ENCODE results near the gene SRRD.

GRCh38 chr22:26447584-26448329 lies 35.9 kb upstream of the SRRD start:
- TF ChIP-seq, protein P1, sequence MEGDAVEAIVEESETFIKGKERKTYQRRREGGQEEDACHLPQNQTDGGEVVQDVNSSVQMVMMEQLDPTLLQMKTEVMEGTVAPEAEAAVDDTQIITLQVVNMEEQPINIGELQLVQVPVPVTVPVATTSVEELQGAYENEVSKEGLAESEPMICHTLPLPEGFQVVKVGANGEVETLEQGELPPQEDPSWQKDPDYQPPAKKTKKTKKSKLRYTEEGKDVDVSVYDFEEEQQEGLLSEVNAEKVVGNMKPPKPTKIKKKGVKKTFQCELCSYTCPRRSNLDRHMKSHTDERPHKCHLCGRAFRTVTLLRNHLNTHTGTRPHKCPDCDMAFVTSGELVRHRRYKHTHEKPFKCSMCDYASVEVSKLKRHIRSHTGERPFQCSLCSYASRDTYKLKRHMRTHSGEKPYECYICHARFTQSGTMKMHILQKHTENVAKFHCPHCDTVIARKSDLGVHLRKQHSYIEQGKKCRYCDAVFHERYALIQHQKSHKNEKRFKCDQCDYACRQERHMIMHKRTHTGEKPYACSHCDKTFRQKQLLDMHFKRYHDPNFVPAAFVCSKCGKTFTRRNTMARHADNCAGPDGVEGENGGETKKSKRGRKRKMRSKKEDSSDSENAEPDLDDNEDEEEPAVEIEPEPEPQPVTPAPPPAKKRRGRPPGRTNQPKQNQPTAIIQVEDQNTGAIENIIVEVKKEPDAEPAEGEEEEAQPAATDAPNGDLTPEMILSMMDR (IDR thresholded peaks at IDR 0.05) = no peak
- TF ChIP-seq POLR2A (IDR thresholded peaks at IDR 0.05) = no peak
